ENCODE data around the gene OSBPL3.

The OSBPL3 gene

GRCh38 chr7:24754906-24755506 is 225.0 kb downstream of the OSBPL3 start:
- no peak for DNase-seq

- DNase-seq = no peak
These were observed 227.7 kb downstream of the OSBPL3 start for GRCh38 chr7:24752073-24752800.

GRCh38 chr7:24751484-24751883 is 228.5 kb downstream of the OSBPL3 start:
- no peak for DNase-seq

GRCh38 chr7:24750441-24751055 is 229.4 kb downstream of the OSBPL3 start:
- DNase-seq = no peak

- DNase-seq = no peak
These were observed 231.5 kb downstream of the OSBPL3 start for GRCh38 chr7:24748521-24748920.

Data from NCI-H510A (cell line).